Measurements from ENCODE around the gene POLR3B. TPM values are rescaled to one million over a fixed set of nuclear protein-coding genes. Genes with fewer than 3 reads are reported as not detected.
"Not testable (repeated sequence)": the region's sequence is repeated elsewhere in the genome, so short reads cannot be mapped to it uniquely, and the experiment has no call there.

POLR3B gene
- total RNA-seq, 1 donor from 2014 or later = 9.6 TPM

DNA sequence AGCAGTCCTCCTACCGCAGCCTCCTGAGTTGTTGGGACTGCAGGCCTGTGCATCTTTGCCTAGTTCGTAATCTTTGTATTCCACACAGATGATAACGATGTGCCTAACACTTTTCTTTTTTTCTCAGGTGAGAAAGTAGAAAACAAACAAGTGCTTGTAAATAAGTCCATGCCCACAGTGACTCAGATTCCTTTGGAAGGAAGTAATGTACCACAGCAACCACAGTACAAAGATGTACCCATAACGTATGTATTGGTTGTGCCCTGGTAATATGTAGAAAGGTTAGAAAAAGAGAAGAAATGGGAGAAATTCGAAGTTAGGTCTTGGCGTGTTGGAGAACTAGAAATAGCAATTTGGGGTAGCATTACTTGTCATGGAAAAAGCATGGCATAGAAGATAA lies 101.6 kb downstream of the POLR3B start:
- no peak overlapping the region for H3K4me3 Mint-ChIP-seq (ENCODE audit: unreplicated experiment)

DNA sequence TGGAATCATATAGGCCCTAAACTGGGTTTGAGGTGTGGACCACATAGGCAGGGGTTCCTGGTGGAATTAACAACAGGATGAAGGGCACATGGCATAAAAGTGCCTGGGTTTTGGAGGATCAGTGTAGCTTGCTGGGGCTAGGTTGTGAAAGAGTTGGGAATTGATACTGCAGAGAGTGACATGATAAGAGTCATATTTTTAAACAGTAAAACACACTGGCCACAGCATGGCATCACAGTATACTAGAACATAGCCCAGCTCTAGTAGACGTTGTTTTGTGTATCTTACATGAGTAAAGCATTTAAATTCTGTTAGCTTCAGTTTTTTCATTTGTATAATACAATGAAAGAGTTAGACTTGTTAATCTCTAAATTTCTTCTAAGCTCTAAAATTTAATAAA lies 102.0 kb downstream of the POLR3B start:
- no peaks in the 10 kb centered on the region for H3K27me3 Mint-ChIP-seq (ENCODE audit: low read depth)
- no peaks in the 10 kb centered on the region for H3K9me3 Mint-ChIP-seq (ENCODE audit: low read depth)

More for the DNA sequence above, 101.6 kb downstream of the POLR3B start:
- no peaks in the 10 kb centered on the region for H3K9me3 Mint-ChIP-seq (ENCODE audit: low read depth)
- peaks cover 36% of the 10 kb centered on the region for H3K36me3 Mint-ChIP-seq (ENCODE audit: low read depth)
- TF ChIP-seq, protein P1, sequence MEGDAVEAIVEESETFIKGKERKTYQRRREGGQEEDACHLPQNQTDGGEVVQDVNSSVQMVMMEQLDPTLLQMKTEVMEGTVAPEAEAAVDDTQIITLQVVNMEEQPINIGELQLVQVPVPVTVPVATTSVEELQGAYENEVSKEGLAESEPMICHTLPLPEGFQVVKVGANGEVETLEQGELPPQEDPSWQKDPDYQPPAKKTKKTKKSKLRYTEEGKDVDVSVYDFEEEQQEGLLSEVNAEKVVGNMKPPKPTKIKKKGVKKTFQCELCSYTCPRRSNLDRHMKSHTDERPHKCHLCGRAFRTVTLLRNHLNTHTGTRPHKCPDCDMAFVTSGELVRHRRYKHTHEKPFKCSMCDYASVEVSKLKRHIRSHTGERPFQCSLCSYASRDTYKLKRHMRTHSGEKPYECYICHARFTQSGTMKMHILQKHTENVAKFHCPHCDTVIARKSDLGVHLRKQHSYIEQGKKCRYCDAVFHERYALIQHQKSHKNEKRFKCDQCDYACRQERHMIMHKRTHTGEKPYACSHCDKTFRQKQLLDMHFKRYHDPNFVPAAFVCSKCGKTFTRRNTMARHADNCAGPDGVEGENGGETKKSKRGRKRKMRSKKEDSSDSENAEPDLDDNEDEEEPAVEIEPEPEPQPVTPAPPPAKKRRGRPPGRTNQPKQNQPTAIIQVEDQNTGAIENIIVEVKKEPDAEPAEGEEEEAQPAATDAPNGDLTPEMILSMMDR (IDR thresholded peaks at IDR 0.05) = no peak
- no peaks in the 10 kb centered on the region for H3K27me3 Mint-ChIP-seq (ENCODE audit: low read depth)
- H3K4me1 Mint-ChIP-seq (ENCODE audit: low read depth) = no peaks in the 10 kb centered on the region
- no peak for DNase-seq (ENCODE audit: low spot score)
- no peak overlapping the region for H3K27ac Mint-ChIP-seq (ENCODE audit: unreplicated experiment)

DNA sequence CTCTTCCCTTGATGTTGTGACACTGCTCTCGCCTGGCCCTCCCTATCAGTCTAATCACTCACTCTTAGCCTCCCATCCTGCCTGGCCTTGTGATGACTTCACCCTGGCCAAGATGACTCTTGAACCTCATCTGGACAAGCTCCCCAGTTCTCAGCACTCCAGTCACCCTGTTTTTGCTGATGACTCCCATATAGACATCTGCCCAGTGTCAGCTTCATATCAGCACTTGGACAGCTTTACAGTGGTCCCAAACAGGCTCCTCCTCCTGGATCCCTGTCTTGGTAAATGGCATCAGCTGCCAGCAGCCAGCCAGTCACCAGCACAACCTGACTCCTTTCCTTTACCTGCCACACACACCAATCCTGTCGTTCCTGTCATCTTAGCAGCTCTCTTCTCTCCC lies 104.2 kb downstream of the POLR3B start:
- Mint-ChIP-seq H3K4me1 (ENCODE audit: low read depth) (no peaks in the 10 kb centered on the region), H3K9me3 (ENCODE audit: low read depth) (peaks cover 8% of the 10 kb centered on the region), H3K27me3 (ENCODE audit: low read depth) (no peaks in the 10 kb centered on the region), H3K36me3 (ENCODE audit: low read depth) (peaks cover 36% of the 10 kb centered on the region), H3K27ac (ENCODE audit: unreplicated experiment) (no peak overlapping the region), H3K4me3 (ENCODE audit: unreplicated experiment) (no peak overlapping the region)
- no peak for DNase-seq (ENCODE audit: low spot score)
- TF ChIP-seq, protein P1 (IDR thresholded peaks at IDR 0.05) = no peak

More for the DNA sequence above, 102.0 kb downstream of the POLR3B start:
- DNase-seq (ENCODE audit: low spot score) = no peak
- H3K36me3 Mint-ChIP-seq (ENCODE audit: low read depth) = peaks cover 35% of the 10 kb centered on the region
- H3K4me3 Mint-ChIP-seq (ENCODE audit: unreplicated experiment) = no peak overlapping the region
- TF ChIP-seq, protein P1 (IDR thresholded peaks at IDR 0.05) = no peak
- H3K27ac Mint-ChIP-seq (ENCODE audit: unreplicated experiment) = no peak overlapping the region
- H3K4me1 Mint-ChIP-seq (ENCODE audit: low read depth) = no peaks in the 10 kb centered on the region

DNA sequence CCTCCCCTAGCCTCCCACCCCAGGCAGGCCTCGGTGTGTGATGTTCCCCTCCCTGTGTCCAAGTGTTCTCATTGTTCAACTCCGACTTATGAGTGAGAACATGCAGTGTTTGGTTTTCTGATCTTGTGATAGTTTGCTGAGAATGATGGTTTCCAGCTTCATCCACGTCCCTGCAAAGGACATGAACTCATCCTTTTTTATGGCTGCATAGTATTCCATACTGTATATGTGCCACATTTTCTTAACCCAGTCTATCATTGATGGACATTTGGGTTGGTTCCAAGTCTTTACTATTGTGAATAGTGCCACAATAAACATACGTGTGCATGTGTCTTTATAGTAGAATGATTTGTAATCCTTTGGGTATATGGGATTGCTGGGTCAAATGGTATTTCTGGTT lies 108.1 kb downstream of the POLR3B start:
- not testable (repeated sequence) for H3K27me3 Mint-ChIP-seq (ENCODE audit: low read depth); H3K4me3 Mint-ChIP-seq (ENCODE audit: unreplicated experiment); DNase-seq (ENCODE audit: low spot score); H3K27ac Mint-ChIP-seq (ENCODE audit: unreplicated experiment); H3K4me1 Mint-ChIP-seq (ENCODE audit: low read depth)
- H3K36me3 Mint-ChIP-seq (ENCODE audit: low read depth) = peaks cover 35% of the 10 kb centered on the region
- H3K9me3 Mint-ChIP-seq (ENCODE audit: low read depth) = peaks cover 20% of the 10 kb centered on the region

DNA sequence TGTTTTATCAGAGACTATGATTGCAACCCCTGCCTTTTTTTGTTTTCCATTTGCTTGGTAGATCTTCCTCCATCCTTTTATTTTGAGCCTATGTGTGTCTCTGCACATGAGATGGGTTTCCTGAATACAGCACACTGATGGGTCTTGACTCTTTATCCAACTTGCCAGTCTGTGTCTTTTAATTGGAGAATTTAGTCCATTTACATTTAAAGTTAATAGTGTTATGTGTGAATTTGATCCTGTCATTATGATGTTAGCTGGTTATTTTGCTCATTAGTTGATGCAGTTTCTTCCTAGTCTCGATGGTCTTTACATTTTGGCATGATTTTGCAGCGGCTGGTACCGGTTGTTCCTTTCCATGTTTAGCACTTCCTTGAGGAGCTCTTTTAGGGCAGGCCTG lies 118.1 kb downstream of the POLR3B start:
- not testable (repeated sequence) for H3K4me3 Mint-ChIP-seq (ENCODE audit: unreplicated experiment); H3K4me1 Mint-ChIP-seq (ENCODE audit: low read depth); H3K36me3 Mint-ChIP-seq (ENCODE audit: low read depth); DNase-seq (ENCODE audit: low spot score); H3K27ac Mint-ChIP-seq (ENCODE audit: unreplicated experiment); H3K9me3 Mint-ChIP-seq (ENCODE audit: low read depth); H3K27me3 Mint-ChIP-seq (ENCODE audit: low read depth)

DNA sequence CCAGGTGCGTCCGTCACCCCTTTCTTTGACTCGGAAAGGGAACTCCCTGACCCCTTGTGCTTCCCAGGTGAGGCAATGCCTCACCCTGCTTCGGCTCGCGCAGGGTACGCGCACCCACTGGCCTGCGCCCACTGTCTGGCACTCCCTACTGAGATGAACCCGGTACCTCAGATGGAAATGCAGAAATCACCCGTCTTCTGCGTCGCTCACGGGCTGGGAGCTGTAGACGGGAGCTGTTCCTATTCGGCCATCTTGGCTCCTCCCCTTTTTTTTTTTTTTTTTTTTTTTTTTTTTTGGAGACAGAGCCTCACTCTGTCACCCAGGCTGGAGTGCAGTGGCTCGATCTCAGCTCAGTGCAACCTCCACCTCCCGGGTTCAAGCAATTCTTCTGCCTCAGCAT lies 120.1 kb downstream of the POLR3B start:
- H3K36me3 Mint-ChIP-seq (ENCODE audit: low read depth); H3K27me3 Mint-ChIP-seq (ENCODE audit: low read depth); H3K4me3 Mint-ChIP-seq (ENCODE audit: unreplicated experiment); H3K27ac Mint-ChIP-seq (ENCODE audit: unreplicated experiment); H3K4me1 Mint-ChIP-seq (ENCODE audit: low read depth); DNase-seq (ENCODE audit: low spot score); H3K9me3 Mint-ChIP-seq (ENCODE audit: low read depth): not testable (repeated sequence)

DNA sequence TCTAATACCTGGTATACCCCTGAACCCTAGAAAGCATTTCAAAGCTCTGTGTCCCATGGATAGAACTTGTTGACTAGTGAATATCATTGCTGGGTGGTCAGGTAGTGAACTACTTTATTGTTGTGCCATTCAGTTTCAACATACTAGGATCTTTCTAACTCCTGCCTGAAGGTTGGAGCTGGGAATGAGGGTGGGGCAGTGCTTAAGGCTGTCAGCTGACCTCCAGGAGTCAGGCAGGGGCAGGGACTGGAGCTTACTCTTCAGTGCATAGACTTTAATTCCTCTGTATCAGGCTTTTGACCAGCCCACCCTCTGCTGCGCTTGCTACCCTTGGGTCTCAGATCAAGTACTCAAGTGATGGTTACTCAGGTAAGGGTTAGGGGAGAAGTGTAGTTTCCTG lies 122.7 kb downstream of the POLR3B start:
- H3K36me3 Mint-ChIP-seq (ENCODE audit: low read depth) = peaks cover 8% of the 10 kb centered on the region
- H3K4me3 Mint-ChIP-seq (ENCODE audit: unreplicated experiment) = no peak overlapping the region
- H3K27me3 Mint-ChIP-seq (ENCODE audit: low read depth) = no peaks in the 10 kb centered on the region
- H3K9me3 Mint-ChIP-seq (ENCODE audit: low read depth) = no peaks in the 10 kb centered on the region
- H3K4me1 Mint-ChIP-seq (ENCODE audit: low read depth) = no peaks in the 10 kb centered on the region
- no peak for DNase-seq (ENCODE audit: low spot score)
- TF ChIP-seq, protein P1 (IDR thresholded peaks at IDR 0.05) = no peak
- no peak overlapping the region for H3K27ac Mint-ChIP-seq (ENCODE audit: unreplicated experiment)

Data from chondrocyte (in vitro differentiated cells).